ENCODE measurements around the gene DMWD. TPM values are rescaled to one million over a fixed set of nuclear protein-coding genes. Genes with fewer than 3 reads are reported as not detected.

The DMWD gene
- total RNA-seq, 1 donor from 2014 or later, result 47.4 TPM

- no peak for ATAC-seq
- no peak for DNase-seq
- H3K27ac ChIP-seq, result no peak overlapping the region
- intact Hi-C loops (cut with DNase I), result no loop called here
- no peak overlapping the region for H3K4me3 ChIP-seq
- H3K36me3 ChIP-seq, result no peaks in the 10 kb centered on the region
- no peak for TF ChIP-seq CTCF (IDR thresholded peaks at IDR 0.05)
- H3K4me1 ChIP-seq, result no peaks in the 10 kb centered on the region
- no peaks in the 10 kb centered on the region for H3K9me3 ChIP-seq
- no peaks in the 10 kb centered on the region for H3K27me3 ChIP-seq (ENCODE audit: low read depth)
Measured at GRCh38 chr19:45747513-45747912, 45.1 kb downstream of the DMWD start.

- Histone ChIP-seq H3K9me3 (no peaks in the 10 kb centered on the region), H3K4me3 (no peak overlapping the region), H3K4me1 (no peaks in the 10 kb centered on the region), H3K36me3 (no peaks in the 10 kb centered on the region), H3K27ac (no peak overlapping the region), H3K27me3 (ENCODE audit: low read depth) (no peaks in the 10 kb centered on the region)
- no peak for TF ChIP-seq CTCF (IDR thresholded peaks at IDR 0.05)
- DNase-seq, result no peak
- ATAC-seq, result no peak
- intact Hi-C loops (cut with DNase I), result no loop called here
Measured at GRCh38 chr19:45746866-45747265, 45.8 kb downstream of the DMWD start.

GRCh38 chr19:45745606-45746005 is 47.0 kb downstream of the DMWD start:
- intact Hi-C loops (cut with DNase I), result no loop called here
- ATAC-seq (no peak), DNase-seq (no peak)
- no peaks in the 10 kb centered on the region for H3K4me1 ChIP-seq
- TF ChIP-seq CTCF (IDR thresholded peaks at IDR 0.05), result no peak
- no peaks in the 10 kb centered on the region for H3K27me3 ChIP-seq (ENCODE audit: low read depth)
- H3K4me3 ChIP-seq, result no peak overlapping the region
- H3K36me3 ChIP-seq, result no peaks in the 10 kb centered on the region
- H3K27ac ChIP-seq, result no peak overlapping the region
- H3K9me3 ChIP-seq, result no peaks in the 10 kb centered on the region

- Histone ChIP-seq H3K27ac (no peak overlapping the region), H3K36me3 (no peaks in the 10 kb centered on the region), H3K9me3 (no peaks in the 10 kb centered on the region), H3K4me1 (no peaks in the 10 kb centered on the region), H3K4me3 (no peak overlapping the region), H3K27me3 (ENCODE audit: low read depth) (no peaks in the 10 kb centered on the region)
- intact Hi-C loops (cut with DNase I), result no loop called here
- no peak for TF ChIP-seq CTCF (IDR thresholded peaks at IDR 0.05)
- ATAC-seq (no peak), DNase-seq (no peak)
Measured at GRCh38 chr19:45742969-45743368, 49.7 kb downstream of the DMWD start.

- no peak for TF ChIP-seq CTCF (IDR thresholded peaks at IDR 0.05)
- intact Hi-C loops (cut with DNase I), result no loop called here
- no peak overlapping the region for H3K27ac ChIP-seq
- no peaks in the 10 kb centered on the region for H3K9me3 ChIP-seq
- H3K36me3 ChIP-seq, result no peaks in the 10 kb centered on the region
- no peak for ATAC-seq
- H3K27me3 ChIP-seq (ENCODE audit: low read depth), result no peaks in the 10 kb centered on the region
- H3K4me3 ChIP-seq, result no peak overlapping the region
- DNase-seq, result peak; percentile 69
- no peaks in the 10 kb centered on the region for H3K4me1 ChIP-seq
Measured at GRCh38 chr19:45739498-45740439, 52.9 kb downstream of the DMWD start.
